SU-DHL-6 (cell line): ENCODE results near the gene ARNT2.

Experiments used
- H2AFZ ChIP-seq: fragments of 200-600 bp; sonication (generic); 2 replicates; pipeline ENCODE4 v1.6.1; 2014; ENCODE audit warnings: low read depth, mild to moderate bottlenecking, moderate library complexity, mixed read lengths, antibody characterized with exemption, low read length; ENCODE audit not compliant: severe bottlenecking
- H3F3A ChIP-seq: fragments of 200-600 bp; shearing (Covaris generic); 2 replicates; pipeline ENCODE4 v1.6.0; 2016; ENCODE audit warnings: antibody characterized with exemption, mild to moderate bottlenecking; ENCODE audit not compliant: insufficient read depth
- H3K27ac ChIP-seq: fragments of 200-600 bp; sonication (generic); 2 replicates; pipeline ENCODE4 v1.5.1; 2016; ENCODE audit warnings: low read depth, mild to moderate bottlenecking, low read length, moderate library complexity, mixed read lengths
- H3K27me3 ChIP-seq: fragments of 200-600 bp; sonication (generic), shearing (Covaris generic); 2 replicates; pipeline ENCODE4 v1.6.0; 2014; ENCODE audit warnings: mild to moderate bottlenecking, low read length
- H3K36me3 ChIP-seq: fragments of 200-600 bp; sonication (generic); 2 replicates; pipeline ENCODE4 v1.6.1; 2014; ENCODE audit warnings: mild to moderate bottlenecking, low read length, mixed read lengths
- H3K4me2 ChIP-seq: fragments of 300-600, 200-600 bp; shearing (Covaris generic), sonication (generic); 2 replicates; pipeline ENCODE4 v1.6.0; 2014; ENCODE audit warnings: low read length, low read depth, mild to moderate bottlenecking; ENCODE audit not compliant: poor library complexity, severe bottlenecking
- H3K4me3 ChIP-seq: fragments of 200-600 bp; sonication (generic); 2 replicates; pipeline ENCODE4 v1.5.1; 2014; ENCODE audit warnings: antibody characterized with exemption, low read length, mild to moderate bottlenecking, mixed read lengths; ENCODE audit not compliant: insufficient read depth, poor library complexity, severe bottlenecking
- H3K79me2 ChIP-seq: fragments of 200-600 bp; sonication (generic); 2 replicates; pipeline ENCODE4 v1.6.1; 2014; ENCODE audit warnings: mild to moderate bottlenecking, low read length, moderate library complexity; ENCODE audit not compliant: insufficient read depth
- H3K9ac ChIP-seq: fragments of 200-600 bp; sonication (generic); 2 replicates; pipeline ENCODE4 v1.7.0; 2014; ENCODE audit warnings: mild to moderate bottlenecking, low read length
- H3K9me2 ChIP-seq: fragments of 200-600 bp; sonication (generic); replicated peaks from 2 replicates; pipeline ENCODE4 v1.6.1; 2014; ENCODE audit warnings: low read length; ENCODE audit not compliant: insufficient read depth
- H3K9me3 ChIP-seq: fragments of 200-600 bp; sonication (generic); 2 replicates; pipeline ENCODE4 v1.6.1; 2014; ENCODE audit warnings: low read length, mixed read lengths; ENCODE audit not compliant: insufficient read depth
- H4K20me1 ChIP-seq: fragments of 200-600 bp; sonication (generic); 2 replicates; pipeline ENCODE4 v1.6.1; 2014; ENCODE audit warnings: low read depth, mild to moderate bottlenecking, antibody characterized with exemption, low read length, moderate library complexity, mixed read lengths
- CTCF ChIP-seq: fragments of 200-600 bp; sonication (generic); IDR thresholded peaks from one replicate; pipeline ENCODE4 v1.5.1; 2017; ENCODE audit warnings: antibody characterized with exemption, mild to moderate bottlenecking, low read length, moderate library complexity; ENCODE audit not compliant: insufficient read depth, poor library complexity, severe bottlenecking
- EZH2phosphoT487 ChIP-seq: fragments of 200-600 bp; sonication (generic), shearing (Covaris generic); conservative IDR thresholded peaks from 2 replicates; pipeline ENCODE4 v1.6.1; 2018; ENCODE audit warnings: mild to moderate bottlenecking, antibody characterized with exemption, low read length, moderate library complexity, mixed read lengths

ARNT2 gene

GRCh38 chr15:80404761-80405553 is 775 bp downstream of the ARNT2 start:
- no peaks in the 10 kb centered on the region for H3K9me3 ChIP-seq
- H3K4me2 ChIP-seq: no peak overlapping the region
- H3K9ac ChIP-seq: no peak overlapping the region
- no peaks in the 10 kb centered on the region for H3K9me2 ChIP-seq
- no peaks in the 10 kb centered on the region for H3F3A ChIP-seq
- no peak for TF ChIP-seq EZH2phosphoT487
- no peak for TF ChIP-seq CTCF
- H3K79me2 ChIP-seq: no peaks in the 10 kb centered on the region
- H2AFZ ChIP-seq: no peak overlapping the region
- no peak overlapping the region for H3K27ac ChIP-seq
- no peaks in the 10 kb centered on the region for H4K20me1 ChIP-seq
- no peaks in the 10 kb centered on the region for H3K36me3 ChIP-seq
- no peaks in the 10 kb centered on the region for H3K27me3 ChIP-seq
- no peak overlapping the region for H3K4me3 ChIP-seq

- Histone ChIP-seq H3K36me3 (no peaks in the 10 kb centered on the region), H3F3A (no peaks in the 10 kb centered on the region), H3K27ac (no peak overlapping the region), H3K27me3 (no peaks in the 10 kb centered on the region), H3K4me3 (no peak overlapping the region), H3K9me3 (no peaks in the 10 kb centered on the region), H4K20me1 (no peaks in the 10 kb centered on the region), H2AFZ (no peak overlapping the region), H3K9me2 (no peaks in the 10 kb centered on the region), H3K9ac (no peak overlapping the region), H3K4me2 (no peak overlapping the region), H3K79me2 (no peaks in the 10 kb centered on the region)
- TF ChIP-seq EZH2phosphoT487 (no peak), CTCF (no peak)
Measured at GRCh38 chr15:80405554-80405850, 1.3 kb downstream of the ARNT2 start.

GRCh38 chr15:80405970-80406369 is 1.8 kb downstream of the ARNT2 start:
- TF ChIP-seq EZH2phosphoT487 (no peak), CTCF (no peak)
- Histone ChIP-seq H3K9me3 (no peaks in the 10 kb centered on the region), H3F3A (no peaks in the 10 kb centered on the region), H3K4me2 (no peak overlapping the region), H3K9me2 (no peaks in the 10 kb centered on the region), H3K79me2 (no peaks in the 10 kb centered on the region), H3K27ac (no peak overlapping the region), H3K9ac (no peak overlapping the region), H4K20me1 (no peaks in the 10 kb centered on the region), H3K36me3 (no peaks in the 10 kb centered on the region), H2AFZ (no peak overlapping the region), H3K4me3 (no peak overlapping the region), H3K27me3 (no peaks in the 10 kb centered on the region)
